HEK293 (cell line): ENCODE measurements around the gene TUNAR.

Source experiments
- CTCF ChIA-PET: fragments of 350-600 bp; formaldehyde crosslinking; extraction: SDS; loops from one replicate; lab custom pipeline; 2021; ENCODE audit warnings: antibody characterized with exemption; lab: Yijun Ruan, JAX
- POLR2A ChIA-PET: fragments of 300-600 bp; formaldehyde crosslinking; extraction: SDS; loops from one replicate; lab custom pipeline; 2020; ENCODE audit warnings: antibody characterized with exemption, inconsistent platforms; lab: Yijun Ruan, JAX
- H3K27ac ChIP-seq: fragments of 200-500 bp; sonication (Bioruptor generic); 2 replicates; pipeline ENCODE4 v1.5.1; 2014; ENCODE audit warnings: low read depth, low read length, control low read depth, inconsistent platforms; ENCODE audit errors: extremely low read depth
- H3K36me3 ChIP-seq, 2 experiments: fragments of 200-500 bp in 1 of 2; sonication (Bioruptor generic) in 1 of 2; 1 replicate in 1 of 2; 2 replicates in 1 of 2; pipeline ENCODE4 v1.5.1; 2014 to 2017; ENCODE audit warnings: inconsistent platforms in 2 of 2, low read length in 2 of 2; ENCODE audit not compliant: control insufficient read depth in 2 of 2, insufficient read depth in 1 of 2
- H3K4me1 ChIP-seq: fragments of 200-500 bp; sonication (Bioruptor generic); 2 replicates; pipeline ENCODE4 v1.5.1; 2014; ENCODE audit warnings: mild to moderate bottlenecking, low read length, inconsistent platforms; ENCODE audit not compliant: control insufficient read depth, insufficient read depth
- H3K4me3 ChIP-seq: 2 replicates; pipeline ENCODE4 v1.5.1; 2011; ENCODE audit warnings: low read depth, mild to moderate bottlenecking, control low read depth, low read length, moderate library complexity
- H3K9me3 ChIP-seq: fragments of 200-500 bp; sonication (Bioruptor generic); 2 replicates; pipeline ENCODE4 v1.5.1; 2014; ENCODE audit warnings: low read depth, low read length, inconsistent platforms; ENCODE audit not compliant: control insufficient read depth, insufficient read depth
- KLF16 ChIP-seq: fragments of 450-650 bp; formaldehyde crosslinking; IDR thresholded peaks from 2 replicates; pipeline ENCODE4 v1.5.1; 2017; ENCODE audit warnings: missing biosample characterization, missing genetic modification characterization
- MEIS1 ChIP-seq: sonication (generic); formaldehyde crosslinking; IDR thresholded peaks from 2 replicates; pipeline ENCODE4 v1.8.1; 2022; ENCODE audit warnings: missing genetic modification reagents, mild to moderate bottlenecking, borderline replicate concordance
- MYNN ChIP-seq: fragments of 450-650 bp; formaldehyde crosslinking; IDR thresholded peaks from 2 replicates; pipeline ENCODE4 v1.5.1; 2016; ENCODE audit warnings: missing biosample characterization, missing genetic modification characterization, borderline replicate concordance
- MZF1 ChIP-seq: fragments of 450-650 bp; formaldehyde crosslinking; IDR thresholded peaks from 2 replicates; pipeline ENCODE4 v1.5.1; 2017; ENCODE audit warnings: missing biosample characterization, missing genetic modification characterization, borderline replicate concordance
- SCRT2 ChIP-seq: fragments of 450-650 bp; formaldehyde crosslinking; IDR thresholded peaks from 2 replicates; pipeline ENCODE4 v1.5.1; 2016; ENCODE audit warnings: missing biosample characterization, missing genetic modification characterization
- SP7 ChIP-seq: fragments of 450-650 bp; formaldehyde crosslinking; IDR thresholded peaks from 2 replicates; pipeline ENCODE4 v1.5.1; 2016; ENCODE audit warnings: missing biosample characterization, missing genetic modification characterization
- ZFHX2 ChIP-seq: fragments of 450-650 bp; formaldehyde crosslinking; conservative IDR thresholded peaks from 2 replicates; pipeline ENCODE4 v1.5.1; 2016; ENCODE audit warnings: missing biosample characterization, missing genetic modification characterization
- ZNF133 ChIP-seq: fragments of 450-650 bp; formaldehyde crosslinking; IDR thresholded peaks from 2 replicates; pipeline ENCODE4 v1.5.1; 2016; ENCODE audit warnings: missing biosample characterization, missing genetic modification characterization
- ZNF157 ChIP-seq: fragments of 450-650 bp; formaldehyde crosslinking; IDR thresholded peaks from 2 replicates; pipeline ENCODE4 v1.5.1; 2016; ENCODE audit warnings: missing biosample characterization, missing genetic modification characterization
- ZNF174 ChIP-seq: fragments of 450-650 bp; formaldehyde crosslinking; IDR thresholded peaks from 2 replicates; pipeline ENCODE4 v1.5.0; 2017; ENCODE audit warnings: missing biosample characterization, mild to moderate bottlenecking, missing genetic modification characterization
- ZNF202 ChIP-seq: fragments of 450-650 bp; formaldehyde crosslinking; IDR thresholded peaks from 2 replicates; pipeline ENCODE4 v1.5.1; 2016; ENCODE audit warnings: missing biosample characterization, missing genetic modification characterization, borderline replicate concordance
- ZNF548 ChIP-seq: fragments of 450-650 bp; formaldehyde crosslinking; IDR thresholded peaks from 2 replicates; pipeline ENCODE4 v1.5.1; 2016; ENCODE audit warnings: missing biosample characterization, missing genetic modification characterization
- ZNF549 ChIP-seq: fragments of 450-650 bp; IDR thresholded peaks from 2 replicates; pipeline ENCODE4 v1.5.1; 2018; ENCODE audit warnings: missing biosample characterization, missing genetic modification characterization, mild to moderate bottlenecking, inconsistent platforms, moderate library complexity
- ZNF571 ChIP-seq: fragments of 450-650 bp; formaldehyde crosslinking; IDR thresholded peaks from 2 replicates; pipeline ENCODE4 v1.5.0; 2017; ENCODE audit warnings: missing biosample characterization, missing genetic modification characterization
- ZNF610 ChIP-seq: fragments of 450-650 bp; formaldehyde crosslinking; IDR thresholded peaks from 2 replicates; pipeline ENCODE4 v1.5.1; 2016; ENCODE audit warnings: missing biosample characterization, missing genetic modification characterization, borderline replicate concordance
- TF ChIP-seq, protein P1 (sequence below): fragments of 450-650 bp; formaldehyde crosslinking; IDR thresholded peaks from 2 replicates; pipeline ENCODE4 v1.5.1; 2016; ENCODE audit warnings: missing biosample characterization, missing genetic modification characterization
- TF ChIP-seq, protein P2 (sequence below): fragments of 450-650 bp; formaldehyde crosslinking; IDR thresholded peaks from 2 replicates; pipeline ENCODE4 v1.5.1; 2016; ENCODE audit warnings: missing biosample characterization, missing genetic modification characterization
- TF ChIP-seq, protein P3 (sequence below): fragments of 450-650 bp; formaldehyde crosslinking; IDR thresholded peaks from 2 replicates; pipeline ENCODE4 v1.5.0; 2017; ENCODE audit warnings: missing biosample characterization, missing genetic modification characterization, borderline replicate concordance
- TF ChIP-seq, protein P4 (sequence below): fragments of 450-650 bp; formaldehyde crosslinking; IDR thresholded peaks from 2 replicates; pipeline ENCODE4 v1.5.1; 2016; ENCODE audit warnings: missing biosample characterization, missing genetic modification characterization
- TF ChIP-seq, protein P5 (sequence below): fragments of 450-650 bp; formaldehyde crosslinking; IDR thresholded peaks from 2 replicates; pipeline ENCODE4 v1.5.1; 2017; ENCODE audit warnings: missing biosample characterization, missing genetic modification characterization

TUNAR gene

DNA sequence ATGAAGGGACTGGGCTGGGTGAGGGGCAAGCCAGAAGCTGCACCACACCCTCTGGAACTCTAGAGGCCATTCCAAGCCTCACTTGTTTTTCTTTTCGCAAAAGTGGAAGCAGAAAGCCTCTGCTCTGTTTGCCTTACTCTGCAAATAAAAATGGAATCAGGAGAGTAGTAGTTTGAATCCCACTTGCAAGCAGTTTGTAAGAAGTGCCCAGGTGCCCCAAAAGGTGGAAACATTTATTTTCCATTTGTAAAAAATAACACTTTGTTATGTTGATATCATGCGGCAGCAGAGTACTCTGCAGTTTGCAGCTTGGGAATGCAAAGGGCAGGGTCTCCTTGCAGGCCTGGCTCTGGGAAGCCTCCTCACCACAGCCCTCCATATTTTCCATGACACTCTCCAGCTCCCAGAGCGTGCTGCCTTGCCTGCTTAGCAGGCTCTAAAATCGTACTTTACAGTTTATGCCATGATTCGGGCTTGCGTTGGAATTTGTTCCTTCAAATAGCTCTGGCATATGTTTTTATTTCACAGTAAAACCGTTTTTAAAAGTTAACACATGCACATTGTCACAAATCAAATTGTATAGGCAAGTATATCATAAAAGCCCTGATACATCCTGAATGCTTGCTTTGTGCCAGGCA, 20.0 kb downstream of the TUNAR start:
- ChIA-PET POLR2A (no interaction called here), CTCF (interaction anchor here (0.7 to 1.4 kb wide), 3 partner anchors 9 to 202 kb away, joined by 3 to 4 read pairs (median 3); no protein-coding TSS in a partner anchor)
- TF ChIP-seq KLF16 (no peak), MEIS1 (CRISPR knock-in tag) (no peak), ZFHX2 (tag by site-specific recombination) (no peak), MYNN (tag by site-specific recombination) (no peak), ZNF549 (tag by site-specific recombination) (no peak), ZNF548 (no peak), ZNF202 (no peak), ZNF133 (tag by site-specific recombination) (no peak), SCRT2 (no peak), ZNF571 (tag by site-specific recombination) (no peak), ZNF157 (tag by site-specific recombination) (no peak), SP7 (tag by site-specific recombination) (no peak), MZF1 (tag by site-specific recombination) (no peak), ZNF174 (tag by site-specific recombination) (no peak), ZNF610 (tag by site-specific recombination) (no peak)
- TF ChIP-seq, protein P1, sequence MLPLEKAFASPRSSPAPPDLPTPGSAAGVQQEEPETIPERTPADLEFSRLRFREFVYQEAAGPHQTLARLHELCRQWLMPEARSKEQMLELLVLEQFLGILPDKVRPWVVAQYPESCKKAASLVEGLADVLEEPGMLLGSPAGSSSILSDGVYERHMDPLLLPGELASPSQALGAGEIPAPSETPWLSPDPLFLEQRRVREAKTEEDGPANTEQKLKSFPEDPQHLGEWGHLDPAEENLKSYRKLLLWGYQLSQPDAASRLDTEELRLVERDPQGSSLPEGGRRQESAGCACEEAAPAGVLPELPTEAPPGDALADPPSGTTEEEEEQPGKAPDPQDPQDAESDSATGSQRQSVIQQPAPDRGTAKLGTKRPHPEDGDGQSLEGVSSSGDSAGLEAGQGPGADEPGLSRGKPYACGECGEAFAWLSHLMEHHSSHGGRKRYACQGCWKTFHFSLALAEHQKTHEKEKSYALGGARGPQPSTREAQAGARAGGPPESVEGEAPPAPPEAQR (tag by site-specific recombination): no peak
- TF ChIP-seq, protein P2, sequence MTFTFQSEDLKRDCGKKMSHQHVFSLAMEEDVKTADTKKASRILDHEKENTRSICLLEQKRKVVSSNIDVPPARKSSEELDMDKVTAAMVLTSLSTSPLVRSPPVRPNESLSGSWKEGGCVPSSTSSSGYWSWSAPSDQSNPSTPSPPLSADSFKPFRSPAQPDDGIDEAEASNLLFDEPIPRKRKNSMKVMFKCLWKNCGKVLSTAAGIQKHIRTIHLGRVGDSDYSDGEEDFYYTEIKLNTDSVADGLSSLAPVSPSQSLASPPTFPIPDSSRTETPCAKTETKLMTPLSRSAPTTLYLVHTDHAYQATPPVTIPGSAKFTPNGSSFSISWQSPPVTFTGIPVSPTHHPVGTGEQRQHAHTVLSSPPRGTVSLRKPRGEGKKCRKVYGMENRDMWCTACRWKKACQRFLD: no peak
- TF ChIP-seq, protein P3, sequence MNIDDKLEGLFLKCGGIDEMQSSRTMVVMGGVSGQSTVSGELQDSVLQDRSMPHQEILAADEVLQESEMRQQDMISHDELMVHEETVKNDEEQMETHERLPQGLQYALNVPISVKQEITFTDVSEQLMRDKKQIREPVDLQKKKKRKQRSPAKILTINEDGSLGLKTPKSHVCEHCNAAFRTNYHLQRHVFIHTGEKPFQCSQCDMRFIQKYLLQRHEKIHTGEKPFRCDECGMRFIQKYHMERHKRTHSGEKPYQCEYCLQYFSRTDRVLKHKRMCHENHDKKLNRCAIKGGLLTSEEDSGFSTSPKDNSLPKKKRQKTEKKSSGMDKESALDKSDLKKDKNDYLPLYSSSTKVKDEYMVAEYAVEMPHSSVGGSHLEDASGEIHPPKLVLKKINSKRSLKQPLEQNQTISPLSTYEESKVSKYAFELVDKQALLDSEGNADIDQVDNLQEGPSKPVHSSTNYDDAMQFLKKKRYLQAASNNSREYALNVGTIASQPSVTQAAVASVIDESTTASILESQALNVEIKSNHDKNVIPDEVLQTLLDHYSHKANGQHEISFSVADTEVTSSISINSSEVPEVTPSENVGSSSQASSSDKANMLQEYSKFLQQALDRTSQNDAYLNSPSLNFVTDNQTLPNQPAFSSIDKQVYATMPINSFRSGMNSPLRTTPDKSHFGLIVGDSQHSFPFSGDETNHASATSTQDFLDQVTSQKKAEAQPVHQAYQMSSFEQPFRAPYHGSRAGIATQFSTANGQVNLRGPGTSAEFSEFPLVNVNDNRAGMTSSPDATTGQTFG (tag by site-specific recombination): no peak
- TF ChIP-seq, protein P4, sequence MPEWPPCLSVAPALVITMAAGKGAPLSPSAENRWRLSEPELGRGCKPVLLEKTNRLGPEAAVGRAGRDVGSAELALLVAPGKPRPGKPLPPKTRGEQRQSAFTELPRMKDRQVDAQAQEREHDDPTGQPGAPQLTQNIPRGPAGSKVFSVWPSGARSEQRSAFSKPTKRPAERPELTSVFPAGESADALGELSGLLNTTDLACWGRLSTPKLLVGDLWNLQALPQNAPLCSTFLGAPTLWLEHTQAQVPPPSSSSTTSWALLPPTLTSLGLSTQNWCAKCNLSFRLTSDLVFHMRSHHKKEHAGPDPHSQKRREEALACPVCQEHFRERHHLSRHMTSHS: no peak
- TF ChIP-seq, protein P5, sequence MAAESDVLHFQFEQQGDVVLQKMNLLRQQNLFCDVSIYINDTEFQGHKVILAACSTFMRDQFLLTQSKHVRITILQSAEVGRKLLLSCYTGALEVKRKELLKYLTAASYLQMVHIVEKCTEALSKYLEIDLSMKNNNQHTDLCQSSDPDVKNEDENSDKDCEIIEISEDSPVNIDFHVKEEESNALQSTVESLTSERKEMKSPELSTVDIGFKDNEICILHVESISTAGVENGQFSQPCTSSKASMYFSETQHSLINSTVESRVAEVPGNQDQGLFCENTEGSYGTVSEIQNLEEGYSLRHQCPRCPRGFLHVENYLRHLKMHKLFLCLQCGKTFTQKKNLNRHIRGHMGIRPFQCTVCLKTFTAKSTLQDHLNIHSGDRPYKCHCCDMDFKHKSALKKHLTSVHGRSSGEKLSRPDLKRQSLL (tag by site-specific recombination): no peak
- Histone ChIP-seq H3K4me3 (no peak overlapping the region), H3K36me3 (no peaks in the 10 kb centered on the region), H3K4me1 (no peaks in the 10 kb centered on the region), H3K27ac (no peak overlapping the region), H3K9me3 (no peaks in the 10 kb centered on the region)
